ENCODE measurements around the gene POLR2J2.
A peak's percentile ranks its signal among the peaks of the same experiment; 100 is the strongest.
"Not testable (repeated sequence)": the region's sequence is repeated elsewhere in the genome, so short reads cannot be mapped to it uniquely, and the experiment has no call there.

The POLR2J2 gene

DNA sequence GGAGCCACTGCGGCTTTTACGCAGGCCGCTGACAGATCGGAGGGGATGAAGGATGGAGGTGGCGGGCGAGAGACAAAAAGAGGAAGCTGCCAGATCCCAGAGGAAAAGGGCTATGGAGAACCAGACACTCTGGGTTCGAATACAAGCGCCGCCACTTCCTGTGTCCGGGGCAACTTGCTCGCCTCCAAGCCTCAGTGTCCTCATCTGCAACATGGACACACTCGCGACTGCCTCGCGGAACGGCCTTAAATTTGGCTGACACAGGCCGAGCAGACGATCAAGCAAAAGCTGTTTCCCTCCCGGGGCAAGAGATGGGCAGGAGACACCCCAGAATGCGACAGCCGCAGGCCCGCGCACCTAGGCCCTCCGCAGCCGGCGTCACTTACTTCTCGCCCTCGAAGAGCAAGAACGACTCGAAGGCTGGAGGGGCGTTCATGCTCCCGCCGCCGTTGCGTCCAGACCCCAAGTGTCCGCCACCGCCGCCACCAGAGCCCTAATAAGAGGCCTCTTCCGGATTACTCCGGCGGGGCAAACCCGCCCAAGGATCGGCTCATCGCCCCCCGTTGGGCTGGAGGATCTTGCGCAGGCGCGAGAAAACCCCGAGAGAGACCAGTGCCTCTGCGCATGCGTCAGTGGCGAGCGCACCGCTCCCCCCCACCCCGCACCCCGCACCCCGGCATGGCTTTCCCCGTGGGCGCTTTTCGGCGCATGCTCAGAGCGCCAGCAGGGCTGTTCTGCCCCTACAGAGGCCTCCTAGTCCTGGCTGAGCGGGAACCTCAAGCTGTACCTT is at the start of gene POLR2J2:
Gene POLR2J2 (minus strand): TSS at position 498 of the 790 bp plus-strand sequence. CDS start 62 bp downstream, at position 436.
- not testable (repeated sequence) for DNase-seq (ENCODE audit: low read depth in 2 of 2)

DNA sequence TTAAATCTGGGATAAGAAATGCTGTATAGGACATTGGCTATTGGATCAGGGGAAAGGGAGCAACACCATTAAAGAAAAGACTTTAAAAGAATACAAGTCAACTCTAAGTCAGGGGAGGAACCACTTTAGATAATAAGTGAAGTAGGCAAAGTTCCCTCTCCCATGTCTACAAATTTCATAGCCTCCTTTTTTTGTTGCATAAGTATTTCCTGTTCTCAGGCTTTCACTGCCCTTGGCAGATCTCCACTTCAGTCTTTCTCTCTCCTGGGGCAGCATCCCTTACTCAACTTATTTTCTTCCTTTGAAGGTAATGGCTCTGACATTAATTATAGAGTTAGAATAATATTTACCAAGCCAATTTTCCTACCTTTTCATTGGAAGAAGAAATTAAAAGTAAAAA is 47.0 kb upstream of the POLR2J2 start:
- not testable (repeated sequence) for DNase-seq (ENCODE audit: low read depth in 2 of 2)

DNA sequence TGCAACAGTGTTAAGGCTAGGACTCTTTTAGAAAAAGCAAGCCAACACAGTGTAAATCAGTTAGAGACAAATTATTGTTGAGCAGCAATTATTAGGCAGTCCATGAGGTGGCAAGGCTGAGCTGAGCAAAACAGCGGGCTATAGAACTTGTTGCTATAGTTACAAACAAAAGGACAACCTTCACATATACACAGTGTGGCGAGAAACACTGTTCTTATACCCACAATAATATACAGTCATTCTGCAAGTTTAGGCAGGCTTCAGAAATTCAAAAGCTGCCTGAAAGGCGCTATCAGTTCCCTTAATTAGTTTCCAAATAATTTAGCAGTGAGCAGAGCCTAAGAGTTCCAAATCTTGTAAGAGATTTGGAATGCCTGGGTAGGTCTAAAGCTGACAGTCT is 44.3 kb upstream of the POLR2J2 start:
- not testable (repeated sequence) for DNase-seq (ENCODE audit: low read depth in 2 of 2)

DNA sequence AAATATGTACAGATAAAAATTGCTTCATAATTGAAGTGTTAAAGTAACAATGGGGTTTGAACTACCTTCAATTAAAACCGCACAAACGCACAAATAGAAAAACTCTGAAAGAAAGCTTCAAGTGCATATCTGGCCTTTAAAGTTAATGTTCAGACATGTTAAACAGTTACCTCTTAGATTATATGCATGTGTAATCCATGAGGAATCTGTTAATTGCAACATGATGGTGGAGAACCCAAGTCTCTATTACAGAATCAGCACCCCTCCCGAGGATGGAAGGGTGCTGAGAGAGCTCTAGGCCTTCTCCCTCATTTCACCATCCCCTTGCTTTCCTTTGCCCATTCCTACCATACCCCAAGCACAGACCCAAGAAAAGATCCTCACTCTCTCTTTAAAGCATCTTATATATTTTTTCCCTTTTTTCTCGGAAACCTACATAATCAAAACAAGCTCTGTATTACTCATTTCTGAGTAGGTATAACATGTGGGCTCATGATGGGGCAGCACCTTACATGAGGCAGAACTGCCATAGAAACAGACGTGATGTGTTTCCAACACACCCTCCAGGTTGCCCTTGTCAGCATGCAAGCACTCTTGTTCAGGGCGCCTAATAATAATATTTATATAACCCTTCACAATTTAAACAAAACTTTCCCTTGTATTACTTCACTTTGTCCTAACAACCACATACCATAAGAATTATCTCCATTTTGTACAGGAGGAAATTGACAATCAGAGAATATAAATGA is 43.5 kb upstream of the POLR2J2 start:
- not testable (repeated sequence) for DNase-seq (ENCODE audit: low read depth in 2 of 2)

GRCh38 chr7:102713691-102714080 is 42.2 kb upstream of the POLR2J2 start:
- not testable (repeated sequence) for DNase-seq (ENCODE audit: low read depth in 2 of 2)

DNA sequence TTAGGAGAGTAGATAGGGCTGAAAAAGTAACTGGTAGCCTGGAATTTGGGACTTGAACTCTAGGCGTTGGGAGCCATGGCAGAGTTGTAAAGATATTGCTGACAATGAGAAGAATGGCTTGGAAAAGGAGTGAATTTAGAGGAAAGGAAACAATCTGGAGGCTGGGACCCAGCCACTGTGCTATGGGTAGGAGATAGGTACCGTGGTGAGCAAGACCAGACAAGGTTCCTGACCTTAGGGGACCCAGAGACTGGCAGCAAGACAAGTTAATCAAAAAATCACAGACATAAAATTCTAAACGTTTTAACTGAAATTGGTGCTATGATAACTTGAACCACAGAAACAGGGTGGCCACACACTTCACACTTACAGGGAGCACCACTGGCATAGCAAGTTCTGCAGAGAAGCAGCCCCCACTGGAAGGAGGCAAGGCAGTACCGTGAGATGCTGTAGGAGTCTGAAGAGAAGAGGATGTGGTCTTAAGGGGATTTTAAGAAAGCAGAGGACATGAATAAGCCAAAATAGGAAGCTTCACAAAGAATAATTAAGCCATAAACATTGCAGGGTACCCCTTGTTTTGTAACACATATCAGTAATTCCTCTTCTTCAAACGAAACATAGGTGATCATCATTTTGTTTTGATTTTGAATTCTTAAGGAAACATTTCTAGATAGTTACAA is 41.7 kb upstream of the POLR2J2 start:
- peak in 1 of 2 donors; percentile 2 for DNase-seq (ENCODE audit: low read depth in 2 of 2)

- DNase-seq (ENCODE audit: low read depth in 2 of 2) = not testable (repeated sequence)
Measured at GRCh38 chr7:102698962-102699750, 27.7 kb upstream of the POLR2J2 start.

- not testable (repeated sequence) for DNase-seq (ENCODE audit: low read depth in 2 of 2)
Measured at GRCh38 chr7:102697642-102698512, 26.4 kb upstream of the POLR2J2 start.

GRCh38 chr7:102696009-102696408 is 24.5 kb upstream of the POLR2J2 start:
- DNase-seq (ENCODE audit: low read depth in 2 of 2) = not testable (repeated sequence)

DNA sequence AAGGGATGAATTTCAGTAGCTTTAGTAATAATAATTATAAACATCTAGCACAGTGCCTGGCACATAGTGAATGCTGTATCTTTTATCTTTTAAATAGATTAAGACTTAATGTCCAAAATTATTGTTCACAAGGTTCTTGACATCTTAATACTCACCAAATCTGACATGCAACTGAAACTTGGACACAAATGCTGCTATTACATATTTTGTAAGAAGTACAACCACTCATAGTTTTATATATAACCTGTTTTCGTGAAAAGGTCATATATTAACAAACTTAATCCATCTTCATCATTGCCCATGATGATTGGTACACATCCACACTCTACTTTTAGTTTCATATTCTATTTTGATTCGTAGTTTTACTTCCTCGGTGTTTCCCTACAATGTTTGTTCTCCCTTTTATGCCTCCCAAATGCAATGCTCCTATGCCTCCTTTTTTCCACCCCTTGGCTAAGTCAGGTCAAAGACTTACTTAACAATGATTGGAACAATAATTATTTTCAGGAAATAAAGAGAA is 23.6 kb upstream of the POLR2J2 start:
- DNase-seq (ENCODE audit: low read depth in 2 of 2) = not testable (repeated sequence)

- DNase-seq (ENCODE audit: low read depth in 2 of 2) = not testable (repeated sequence)
Measured at GRCh38 chr7:102694008-102694407, 22.5 kb upstream of the POLR2J2 start.

DNA sequence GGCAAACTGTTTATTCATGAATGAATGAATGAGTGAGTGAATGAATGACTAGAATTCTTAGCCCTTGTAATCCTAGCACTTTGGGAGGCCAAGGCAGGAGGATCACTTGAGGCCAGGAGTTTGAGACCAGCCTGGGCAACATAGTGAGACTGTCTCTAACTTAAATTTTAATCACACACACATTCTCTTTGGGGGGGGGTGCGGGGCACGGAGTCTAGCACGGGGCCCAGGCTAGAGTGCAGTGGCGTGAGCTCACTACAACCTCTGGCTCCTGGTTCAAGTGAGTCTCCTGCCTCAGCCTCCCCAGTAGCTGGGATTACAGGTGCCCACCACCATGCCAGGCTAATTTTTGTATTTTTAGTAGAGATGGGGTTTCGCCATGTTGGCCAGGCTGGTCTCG is 19.1 kb upstream of the POLR2J2 start:
- DNase-seq (ENCODE audit: low read depth in 2 of 2) = not testable (repeated sequence)

GRCh38 chr7:102689436-102690282 is 18.2 kb upstream of the POLR2J2 start:
- DNase-seq (ENCODE audit: low read depth in 2 of 2) = not testable (repeated sequence)

DNA sequence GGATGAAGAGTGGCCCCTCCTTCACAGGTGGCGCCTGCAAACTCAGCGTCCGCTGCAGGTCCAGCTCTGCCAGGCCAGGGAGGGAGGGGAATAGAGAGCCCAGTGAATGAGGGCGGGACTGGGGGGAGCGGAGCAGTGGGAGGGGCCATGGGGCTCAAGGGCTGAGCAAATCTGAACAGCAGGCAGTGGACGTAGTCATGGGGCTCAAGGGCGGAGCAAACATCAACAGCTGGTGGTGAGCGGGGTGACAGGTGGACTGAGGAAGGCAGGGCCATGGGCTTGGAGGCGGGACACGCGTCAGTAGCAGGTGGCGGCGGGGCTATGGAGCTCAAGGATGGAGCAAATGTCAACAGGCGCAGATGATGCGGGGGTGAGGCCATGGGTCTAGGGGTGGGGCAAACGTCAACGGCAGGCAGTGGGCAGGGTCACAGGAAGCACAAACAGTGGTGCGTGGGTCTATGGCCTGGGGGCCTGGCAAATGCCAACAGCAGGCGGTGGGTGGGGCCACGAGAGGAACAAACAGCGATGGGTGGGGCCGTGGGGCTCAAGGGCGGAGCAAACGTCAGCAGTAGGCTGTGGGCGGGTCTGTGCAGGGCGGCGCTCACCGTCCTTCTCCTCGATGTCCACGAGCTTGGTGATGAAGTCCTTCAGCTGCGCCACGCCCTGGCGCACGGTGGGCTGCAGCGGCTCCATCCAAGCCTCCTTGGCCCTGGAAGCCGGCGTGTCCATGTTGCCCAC is 17.0 kb upstream of the POLR2J2 start:
- not testable (repeated sequence) for DNase-seq (ENCODE audit: low read depth in 2 of 2)

- DNase-seq (ENCODE audit: low read depth in 2 of 2) = not testable (repeated sequence)
Measured at GRCh38 chr7:102682560-102682959, 11.1 kb upstream of the POLR2J2 start.

DNA sequence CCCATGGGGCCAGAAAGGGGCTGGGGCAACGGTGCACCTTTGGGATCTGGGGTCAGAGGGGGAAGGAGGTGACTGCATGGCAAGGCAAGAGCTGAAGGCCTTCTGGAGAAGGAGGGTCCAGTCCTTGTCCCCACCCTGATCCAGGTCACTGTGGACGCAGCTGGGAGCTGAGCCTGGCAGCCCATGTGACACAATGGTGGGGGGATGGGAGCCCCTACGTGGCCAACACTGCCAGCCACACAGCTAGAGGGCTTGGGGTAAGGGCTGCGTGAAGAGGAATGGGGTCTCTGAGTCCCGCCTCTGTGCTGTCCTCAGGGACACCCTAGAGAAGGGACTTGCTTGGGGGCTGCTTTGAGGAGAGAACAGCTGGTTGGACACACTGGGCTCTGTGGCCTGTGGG is 9.3 kb upstream of the POLR2J2 start:
- DNase-seq (ENCODE audit: low read depth in 2 of 2) = not testable (repeated sequence)

GRCh38 chr7:102675545-102675944 is 4.1 kb upstream of the POLR2J2 start:
- not testable (repeated sequence) for DNase-seq (ENCODE audit: low read depth in 2 of 2)

DNA sequence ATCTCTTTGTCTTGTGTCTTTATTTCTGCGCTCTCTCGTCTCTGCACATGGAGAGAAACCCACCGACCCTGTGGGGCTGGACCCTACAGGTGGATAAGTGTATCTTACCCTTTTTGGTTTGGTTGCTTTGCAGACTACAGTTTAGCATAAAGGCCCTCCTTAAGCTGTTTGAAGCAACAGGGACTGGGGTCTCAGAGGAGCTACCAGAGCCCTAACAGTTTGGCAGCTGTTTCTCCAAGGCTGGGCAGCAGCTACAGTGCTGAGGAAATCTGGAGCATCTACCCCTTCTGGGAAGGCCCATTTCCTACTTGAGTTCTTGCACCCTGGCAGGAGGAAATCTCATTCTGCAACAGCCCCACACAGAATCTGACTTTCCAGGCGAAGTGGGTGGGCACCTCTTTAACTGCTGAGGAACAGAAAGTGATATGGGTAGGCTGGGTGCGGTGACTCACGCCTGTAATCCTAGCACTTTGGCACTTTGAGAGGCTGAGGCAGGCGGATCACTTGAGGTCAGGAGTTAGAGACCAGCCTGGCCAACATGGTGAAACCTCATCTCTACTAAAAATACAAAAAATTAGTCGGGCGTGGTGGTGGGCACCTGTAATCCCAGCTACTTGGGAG is 2.1 kb upstream of the POLR2J2 start:
- not testable (repeated sequence) for DNase-seq (ENCODE audit: low read depth in 2 of 2)

Measured in activated CD4-positive, alpha-beta T cell treated with anti-CD3 and anti-CD28 coated beads for 24 hours (primary cell).